Trophoblast cell (in vitro differentiated cells and primary cell): Measurements from ENCODE around the gene IQCK.

Experiments
- DNase-seq, 2 donors: peaks; one replicate each; pipeline ENCODE4 v3.0.0-alpha.2; 2016
- H2AFZ ChIP-seq: 2 replicates; pipeline ENCODE4 v1.6.1; 2013; ENCODE audit warnings: low read length, moderate library complexity, mild to moderate bottlenecking; ENCODE audit not compliant: insufficient read depth, poor library complexity
- H2AK5ac ChIP-seq: 2 replicates; pipeline ENCODE4 v1.6.1; 2013; ENCODE audit warnings: mild to moderate bottlenecking, low read length
- H2BK120ac ChIP-seq: 2 replicates; pipeline ENCODE4 v1.6.1; 2013; ENCODE audit warnings: low read length, mild to moderate bottlenecking, moderate library complexity; ENCODE audit not compliant: insufficient read depth, poor library complexity
- H2BK12ac ChIP-seq: 2 replicates; pipeline ENCODE4 v1.6.1; 2013; ENCODE audit warnings: mild to moderate bottlenecking, low read length, moderate library complexity
- H2BK5ac ChIP-seq: 2 replicates; pipeline ENCODE4 v1.6.1; 2013; ENCODE audit warnings: low read length, low read depth, moderate library complexity, mild to moderate bottlenecking; ENCODE audit not compliant: poor library complexity
- H3K14ac ChIP-seq: 2 replicates; pipeline ENCODE4 v1.6.1; 2013; ENCODE audit warnings: mild to moderate bottlenecking, low read length
- H3K18ac ChIP-seq: 2 replicates; pipeline ENCODE4 v1.6.1; 2013; ENCODE audit warnings: mild to moderate bottlenecking, low read length
- H3K23ac ChIP-seq: 2 replicates; pipeline ENCODE4 v1.6.1; 2013; ENCODE audit warnings: low read length
- H3K27ac ChIP-seq: 2 replicates; pipeline ENCODE4 v1.5.1; 2013; ENCODE audit warnings: low read depth, mild to moderate bottlenecking, inconsistent platforms, low read length, moderate library complexity
- H3K27me3 ChIP-seq: 2 replicates; pipeline ENCODE4 v1.6.1; 2013; ENCODE audit warnings: inconsistent platforms, mild to moderate bottlenecking, low read length, moderate library complexity; ENCODE audit not compliant: insufficient read depth
- H3K36me3 ChIP-seq, 2 experiments: 1 replicate in 1 of 2; 2 replicates in 1 of 2; pipeline ENCODE4 v1.6.1; 2013; ENCODE audit warnings: low read length in 2 of 2, mild to moderate bottlenecking in 2 of 2, moderate library complexity in 1 of 2; ENCODE audit not compliant: insufficient read depth in 2 of 2, control insufficient read depth in 1 of 2
- H3K4ac ChIP-seq: 2 replicates; pipeline ENCODE4 v1.6.1; 2013; ENCODE audit warnings: low read depth, mild to moderate bottlenecking, low read length, moderate library complexity
- H3K4me1 ChIP-seq, 2 experiments: 1 replicate in 1 of 2; 2 replicates in 1 of 2; pipeline ENCODE4 v1.6.1; 2013; ENCODE audit warnings: low read length in 2 of 2, mild to moderate bottlenecking in 2 of 2, moderate library complexity in 1 of 2; ENCODE audit not compliant: insufficient read depth in 2 of 2, control insufficient read depth in 1 of 2
- H3K4me2 ChIP-seq: 2 replicates; pipeline ENCODE4 v1.6.1; 2013; ENCODE audit warnings: inconsistent platforms, mild to moderate bottlenecking, low read length, moderate library complexity
- H3K4me3 ChIP-seq: 2 replicates; pipeline ENCODE4 v1.5.1; 2013; ENCODE audit warnings: mild to moderate bottlenecking, low read depth, low read length, inconsistent platforms
- H3K79me1 ChIP-seq: one replicate; pipeline ENCODE4 v1.6.1; 2013; ENCODE audit warnings: low read length
- H3K79me2 ChIP-seq: 2 replicates; pipeline ENCODE4 v1.6.1; 2013; ENCODE audit warnings: low read length, mild to moderate bottlenecking; ENCODE audit not compliant: control insufficient read depth, insufficient read depth, poor library complexity
- H3K9ac ChIP-seq: 2 replicates; pipeline ENCODE4 v1.6.1; 2013; ENCODE audit warnings: mild to moderate bottlenecking, low read length
- H3K9me3 ChIP-seq: 2 replicates; pipeline ENCODE4 v1.6.1; 2013; ENCODE audit warnings: low read depth, mild to moderate bottlenecking, control low read depth, inconsistent platforms, low read length; ENCODE audit not compliant: insufficient read depth
- H4K12ac ChIP-seq: 2 replicates; pipeline ENCODE4 v1.6.1; 2013; ENCODE audit warnings: low read depth, mild to moderate bottlenecking, low read length, moderate library complexity
- H4K8ac ChIP-seq: 2 replicates; pipeline ENCODE4 v1.6.1; 2013; ENCODE audit warnings: low read depth, mild to moderate bottlenecking, low read length, moderate library complexity
- H4K91ac ChIP-seq: one replicate; pipeline ENCODE4 v1.6.1; 2013; ENCODE audit warnings: low read depth, mild to moderate bottlenecking, low read length, moderate library complexity
- WGBS: extraction: QIAGEN DNeasy Blood & Tissue Kit; methylation state at CpG from one replicate; pipeline ENCODE4 v1.1.7; 2013; ENCODE audit warnings: missing lambda C conversion rate; ENCODE audit not compliant: insufficient read length, insufficient coverage; ENCODE audit errors: extremely low coverage; 5-methylcytosine and 5-hydroxymethylcytosine counted together

IQCK gene

DNA sequence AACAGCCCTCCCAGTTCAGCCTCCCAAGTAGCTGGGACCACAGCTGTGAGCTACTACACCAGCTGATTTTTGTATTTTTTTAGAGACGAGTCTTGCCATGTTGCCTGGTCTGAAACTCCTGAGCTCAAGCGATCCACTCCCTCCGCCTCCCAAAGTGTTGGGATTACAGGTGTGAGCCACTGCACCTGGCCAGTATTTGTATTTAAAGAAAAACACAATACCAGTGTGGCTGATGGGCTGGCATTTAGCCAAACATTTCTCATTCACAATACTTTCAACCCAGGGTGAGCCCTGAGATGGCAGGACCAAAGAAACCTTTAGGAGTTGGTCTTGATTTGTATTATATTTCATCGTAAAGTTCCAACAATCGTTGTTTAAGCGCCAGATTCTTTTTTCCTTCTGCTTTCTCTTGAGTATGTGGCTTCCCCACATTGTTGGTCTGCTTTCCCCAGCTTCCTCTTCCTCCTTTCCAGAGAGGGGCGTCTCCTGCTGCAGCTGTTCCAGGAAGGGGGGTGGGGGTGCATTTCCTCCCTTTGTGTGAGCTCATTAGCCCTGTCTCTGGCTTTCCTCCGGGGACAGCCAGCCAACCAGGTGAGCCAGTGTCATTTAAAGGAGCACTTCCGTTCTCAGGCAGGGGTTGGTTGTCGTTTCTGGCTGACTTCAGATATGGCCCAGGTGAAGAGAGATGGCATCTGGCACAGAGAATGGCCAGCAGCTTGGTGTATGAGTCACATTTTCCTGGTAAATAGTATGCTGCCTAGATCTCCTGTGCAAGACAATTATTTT lies 86.7 kb downstream of the IQCK start:
- peak overlapping the region; percentile 53 for H4K8ac ChIP-seq
- H2AK5ac ChIP-seq = peak overlapping the region; percentile 72

DNA sequence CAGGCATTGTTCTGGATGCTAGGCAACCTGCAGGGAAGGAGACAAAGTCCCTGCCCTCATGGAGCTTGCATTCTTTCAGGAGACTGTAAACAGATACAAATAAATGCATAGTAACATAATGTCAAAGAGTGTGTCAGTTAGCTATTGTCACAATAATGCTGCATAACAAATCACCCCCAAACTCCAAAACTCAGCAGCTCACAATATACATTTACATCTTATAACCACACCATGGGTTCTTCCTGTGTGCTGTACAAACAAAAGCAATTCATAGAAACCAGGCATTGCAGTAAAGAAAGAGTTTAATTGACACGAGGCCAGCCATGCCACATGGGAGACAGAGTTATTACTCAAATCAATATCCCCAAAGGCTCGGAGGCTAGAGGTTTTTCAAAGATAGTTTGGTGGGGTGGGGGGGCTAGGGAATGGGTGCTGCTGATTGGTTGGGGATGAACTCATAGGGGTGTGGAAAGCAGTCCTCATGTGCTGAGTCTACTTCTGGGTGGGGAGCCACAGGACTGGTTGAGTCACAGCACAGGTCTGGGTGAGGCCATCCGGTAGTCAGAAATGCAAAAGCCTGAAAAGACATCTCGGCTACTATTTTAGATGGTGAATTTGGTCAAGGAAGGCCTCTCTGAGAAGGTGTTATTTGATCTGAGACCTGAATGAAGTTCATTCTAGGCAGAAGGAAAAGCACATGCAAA lies 87.5 kb downstream of the IQCK start:
- H3K4me3 ChIP-seq = no peak overlapping the region
- H3K79me1 ChIP-seq = peaks cover 4% of the 10 kb centered on the region
- no peaks in the 10 kb centered on the region for H3K79me2 ChIP-seq
- H3K4me1 ChIP-seq = peaks cover 3 to 4% of the 10 kb centered on the region in 2 experiments
- no peak overlapping the region for H3K14ac ChIP-seq
- H4K91ac ChIP-seq = no peak overlapping the region
- no peak overlapping the region for H2AFZ ChIP-seq
- DNase-seq = no peak
- H3K23ac ChIP-seq = no peak overlapping the region
- no peak overlapping the region for H2BK120ac ChIP-seq
- WGBS = no CpG with 5 or more reads among the region's 4 CpGs
- H2AK5ac ChIP-seq = no peak overlapping the region
- H2BK12ac ChIP-seq = no peak overlapping the region
- no peaks in the 10 kb centered on the region for H3K36me3 ChIP-seq
- H4K8ac ChIP-seq = no peak overlapping the region
- no peak overlapping the region for H3K18ac ChIP-seq
- no peak overlapping the region for H3K4ac ChIP-seq
- H3K9me3 ChIP-seq = peaks cover 6% of the 10 kb centered on the region
- no peaks in the 10 kb centered on the region for H3K27me3 ChIP-seq
- H3K9ac ChIP-seq = no peak overlapping the region
- H2BK5ac ChIP-seq = no peak overlapping the region
- H4K12ac ChIP-seq = no peak overlapping the region
- no peak overlapping the region for H3K4me2 ChIP-seq
- no peak overlapping the region for H3K27ac ChIP-seq

More for the DNA sequence above, 86.7 kb downstream of the IQCK start:
- no peak overlapping the region for H3K4ac ChIP-seq
- peak overlapping the region; percentile 48 for H3K14ac ChIP-seq
- H3K27me3 ChIP-seq = no peaks in the 10 kb centered on the region
- H3K4me2 ChIP-seq = no peak overlapping the region
- peak overlapping the region; percentile 74 for H3K18ac ChIP-seq
- H3K4me1 ChIP-seq = peaks cover 3 to 4% of the 10 kb centered on the region in 2 experiments
- H3K23ac ChIP-seq = no peak overlapping the region
- H3K27ac ChIP-seq = no peak overlapping the region
- H3K9ac ChIP-seq = no peak overlapping the region
- WGBS = no CpG with 5 or more reads among the region's 10 CpGs
- no peak overlapping the region for H2BK5ac ChIP-seq
- H3K36me3 ChIP-seq = no peaks in the 10 kb centered on the region
- H2BK120ac ChIP-seq = peak overlapping the region; percentile 46
- H2AFZ ChIP-seq = peak overlapping the region; percentile 54
- peak overlapping the region; percentile 58 for H4K91ac ChIP-seq
- DNase-seq = no peak
- peaks cover 4% of the 10 kb centered on the region for H3K79me1 ChIP-seq
- H2BK12ac ChIP-seq = peak overlapping the region; percentile 61
- no peak overlapping the region for H3K4me3 ChIP-seq
- peaks cover 6% of the 10 kb centered on the region for H3K9me3 ChIP-seq
- H4K12ac ChIP-seq = no peak overlapping the region
- H3K79me2 ChIP-seq = no peaks in the 10 kb centered on the region

DNA sequence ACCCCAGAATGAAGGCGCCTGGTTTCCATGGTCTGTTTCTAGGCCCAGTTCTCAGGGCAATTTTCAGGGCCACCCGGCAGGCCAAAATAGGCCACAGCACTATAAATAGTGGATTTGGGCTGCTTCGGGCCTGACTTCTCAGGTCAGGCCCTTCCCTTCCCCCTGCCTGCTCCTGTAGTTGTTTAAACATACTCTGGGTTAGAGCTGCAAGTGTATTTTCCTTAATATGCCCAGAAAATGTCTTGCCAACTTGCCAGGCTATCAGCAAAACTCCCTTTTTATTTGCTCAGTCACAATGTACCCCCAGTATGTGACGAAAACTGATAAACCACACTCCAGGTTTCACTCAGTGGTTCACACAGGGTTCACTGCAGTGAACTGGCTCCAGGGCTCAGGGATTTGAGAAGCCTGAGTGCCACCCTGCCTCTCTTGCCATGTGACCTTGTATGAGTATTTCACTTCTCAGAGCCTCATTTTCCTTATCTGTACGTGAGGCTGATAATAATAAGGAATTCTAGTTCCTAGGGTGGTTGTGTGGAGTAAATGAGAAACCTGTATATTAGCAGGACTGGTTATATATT lies 90.1 kb downstream of the IQCK start:
- WGBS = no CpG with 5 or more reads among the region's 5 CpGs
- no peak overlapping the region for H3K18ac ChIP-seq
- no peaks in the 10 kb centered on the region for H3K79me2 ChIP-seq
- H4K12ac ChIP-seq = no peak overlapping the region
- no peak overlapping the region for H3K14ac ChIP-seq
- H2BK12ac ChIP-seq = no peak overlapping the region
- H3K23ac ChIP-seq = no peak overlapping the region
- no peak overlapping the region for H4K91ac ChIP-seq
- no peak overlapping the region for H2BK120ac ChIP-seq
- no peak overlapping the region for H3K4ac ChIP-seq
- DNase-seq = no peak
- no peaks in the 10 kb centered on the region for H3K36me3 ChIP-seq
- no peak overlapping the region for H2AK5ac ChIP-seq
- no peak overlapping the region for H2AFZ ChIP-seq
- H3K4me2 ChIP-seq = no peak overlapping the region
- peaks cover 4% of the 10 kb centered on the region for H3K79me1 ChIP-seq
- no peak overlapping the region for H2BK5ac ChIP-seq
- peaks cover 3 to 4% of the 10 kb centered on the region in 2 experiments for H3K4me1 ChIP-seq
- H3K27ac ChIP-seq = no peak overlapping the region
- no peak overlapping the region for H3K9ac ChIP-seq
- no peaks in the 10 kb centered on the region for H3K27me3 ChIP-seq
- H3K9me3 ChIP-seq = peaks cover 6% of the 10 kb centered on the region
- H3K4me3 ChIP-seq = no peak overlapping the region
- H4K8ac ChIP-seq = no peak overlapping the region

DNA sequence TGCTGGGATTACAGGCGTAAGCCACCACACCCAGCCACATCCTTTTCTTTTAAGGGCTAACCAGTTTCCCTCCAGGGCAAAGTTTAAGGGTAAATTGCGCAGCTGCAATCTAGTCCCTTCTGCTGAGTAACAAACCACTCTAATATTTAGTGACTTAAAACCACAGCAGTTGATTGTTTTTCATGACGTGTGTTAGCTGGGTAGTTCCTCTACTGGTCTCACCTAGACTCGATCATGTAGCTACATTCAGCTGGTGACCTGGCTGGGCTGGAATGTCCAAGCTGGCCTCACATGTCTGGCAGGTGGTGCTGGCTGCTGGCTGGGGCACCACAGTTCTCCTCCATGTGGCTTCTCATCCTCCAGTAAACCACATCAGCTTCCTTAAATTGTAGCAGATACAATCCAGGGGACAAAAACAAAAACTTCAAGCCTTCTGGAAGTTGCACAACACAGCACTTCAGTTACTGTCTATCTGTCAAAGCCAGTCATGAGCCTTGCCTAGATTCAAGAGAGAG lies 91.1 kb downstream of the IQCK start:
- Histone ChIP-seq H3K79me2 (no peaks in the 10 kb centered on the region), H3K4me1 (peaks cover 3 to 4% of the 10 kb centered on the region in 2 experiments), H3K23ac (no peak overlapping the region), H3K18ac (no peak overlapping the region), H2AFZ (no peak overlapping the region), H3K79me1 (peaks cover 4% of the 10 kb centered on the region), H4K12ac (no peak overlapping the region), H2AK5ac (no peak overlapping the region), H3K14ac (no peak overlapping the region), H2BK5ac (no peak overlapping the region), H2BK12ac (no peak overlapping the region), H3K36me3 (no peaks in the 10 kb centered on the region), H3K27me3 (no peaks in the 10 kb centered on the region), H4K8ac (no peak overlapping the region), H3K9ac (no peak overlapping the region), H2BK120ac (no peak overlapping the region), H4K91ac (no peak overlapping the region), H3K4ac (no peak overlapping the region), H3K4me2 (no peak overlapping the region), H3K27ac (no peak overlapping the region), H3K4me3 (no peak overlapping the region), H3K9me3 (peaks cover 6% of the 10 kb centered on the region)
- no CpG with 5 or more reads among the region's 4 CpGs for WGBS
- DNase-seq = peak; percentile 70
